Liver (tissue), 9 donors: ENCODE measurements around the gene SLC25A25. TPM values are rescaled to one million over a fixed set of nuclear protein-coding genes. Genes with fewer than 3 reads are reported as not detected.

Experiments
- DNase-seq: peaks from one replicate; pipeline ENCODE4 v3.0.0-alpha.2; 2017; ENCODE audit warnings: low spot score
- H3K27ac ChIP-seq, 2 donors: one replicate each; pipeline ENCODE4 v1.7.0; 2013; ENCODE audit warnings: inconsistent platforms in 2 of 2, low read length in 2 of 2, control low read depth in 1 of 2, low read depth in 1 of 2, mild to moderate bottlenecking in 1 of 2
- H3K27me3 ChIP-seq, 4 donors: one replicate each; pipeline versions ENCODE4 v1.6.1 to v1.7.0; 2013; ENCODE audit warnings: low read length in 3 of 4, inconsistent platforms in 1 of 4, mild to moderate bottlenecking in 1 of 4, moderate library complexity in 1 of 4; ENCODE audit not compliant: control insufficient read depth in 4 of 4, insufficient read depth in 4 of 4
- H3K36me3 ChIP-seq, 4 donors: one replicate each; pipeline versions ENCODE4 v1.6.1 to v1.7.0; 2013; ENCODE audit warnings: low read length in 3 of 4, mild to moderate bottlenecking in 3 of 4, low read depth in 1 of 4, moderate library complexity in 1 of 4; ENCODE audit not compliant: control insufficient read depth in 4 of 4, insufficient read depth in 3 of 4
- H3K4me1 ChIP-seq, 4 donors: one replicate each; pipeline versions ENCODE4 v1.6.1 to v1.7.0; 2013; ENCODE audit warnings: low read length in 3 of 4, mild to moderate bottlenecking in 3 of 4, moderate library complexity in 1 of 4; ENCODE audit not compliant: control insufficient read depth in 4 of 4, insufficient read depth in 4 of 4
- H3K4me3 ChIP-seq, 3 donors: one replicate each; pipeline versions ENCODE4 v1.6.1 to v1.7.0; 2013; ENCODE audit warnings: low read length in 3 of 3, control low read depth in 1 of 3, low read depth in 1 of 3, mild to moderate bottlenecking in 1 of 3
- H3K9ac ChIP-seq, 2 donors: one replicate each; pipeline ENCODE4 v1.7.0; 2013; ENCODE audit warnings: low read length in 2 of 2, mild to moderate bottlenecking in 2 of 2, moderate library complexity in 2 of 2, control low read depth in 1 of 2, low read depth in 1 of 2
- H3K9me3 ChIP-seq, 4 donors: one replicate each; pipeline versions ENCODE4 v1.6.1 to v1.7.0; 2013; ENCODE audit warnings: low read length in 3 of 4; ENCODE audit not compliant: control insufficient read depth in 4 of 4
- ATF3 ChIP-seq: IDR thresholded peaks from 2 replicates; pipeline ENCODE4 v1.6.1; 2016; ENCODE audit warnings: antibody characterized with exemption
- CTCF ChIP-seq: fragments of 150-350 bp; IDR thresholded peaks from 2 replicates; pipeline ENCODE4 v1.5.1; 2017; ENCODE audit warnings: improper control_type of control experiment, low read depth, low read length; ENCODE audit not compliant: missing input control
- EGR1 ChIP-seq, 2 donors: IDR thresholded peaks; 2 replicates each; pipeline ENCODE4 v1.6.1; 2016 to 2018; ENCODE audit warnings: antibody characterized with exemption in 2 of 2, low read depth in 2 of 2
- FOXA1 ChIP-seq: IDR thresholded peaks from 2 replicates; pipeline ENCODE4 v1.6.1; 2016; ENCODE audit warnings: antibody characterized with exemption
- FOXA2 ChIP-seq: IDR thresholded peaks from 2 replicates; pipeline ENCODE4 v1.6.1; 2016; ENCODE audit warnings: antibody characterized with exemption
- GABPA ChIP-seq, 2 donors: IDR thresholded peaks in 1 of 2; conservative IDR thresholded peaks in 1 of 2; 2 replicates each; pipeline ENCODE4 v1.6.1; 2016; ENCODE audit warnings: antibody characterized with exemption in 2 of 2, mild to moderate bottlenecking in 1 of 2, moderate library complexity in 1 of 2
- HNF4A ChIP-seq, 2 donors: conservative IDR thresholded peaks; 2 replicates each; pipeline ENCODE4 v1.6.1; 2016; ENCODE audit warnings: antibody characterized with exemption in 2 of 2, mild to moderate bottlenecking in 2 of 2
- HNF4G ChIP-seq: IDR thresholded peaks from 2 replicates; pipeline ENCODE4 v1.6.1; 2016; ENCODE audit warnings: antibody characterized with exemption
- JUND ChIP-seq, 2 donors: IDR thresholded peaks; 2 replicates each; pipeline ENCODE4 v1.6.1; 2016; ENCODE audit warnings: antibody characterized with exemption in 2 of 2
- MAX ChIP-seq: IDR thresholded peaks from 2 replicates; pipeline ENCODE4 v1.6.1; 2016; ENCODE audit warnings: antibody characterized with exemption
- NR2F2 ChIP-seq: IDR thresholded peaks from 2 replicates; pipeline ENCODE4 v1.6.1; 2016; ENCODE audit warnings: antibody characterized with exemption
- RAD21 ChIP-seq, 2 donors: IDR thresholded peaks; 2 replicates each; pipeline ENCODE4 v1.6.1; 2016; ENCODE audit warnings: antibody characterized with exemption in 2 of 2, mild to moderate bottlenecking in 2 of 2
- REST ChIP-seq: IDR thresholded peaks from 2 replicates; pipeline ENCODE4 v1.6.1; 2016; ENCODE audit warnings: antibody characterized with exemption, mild to moderate bottlenecking
- RXRA ChIP-seq, 2 donors: IDR thresholded peaks; 2 replicates each; pipeline ENCODE4 v1.6.1; 2017 to 2018; ENCODE audit warnings: antibody characterized with exemption in 2 of 2, mild to moderate bottlenecking in 1 of 2
- SP1 ChIP-seq: IDR thresholded peaks from 2 replicates; pipeline ENCODE4 v1.6.1; 2018; ENCODE audit warnings: antibody characterized with exemption, mild to moderate bottlenecking
- TAF1 ChIP-seq: conservative IDR thresholded peaks from 2 replicates; pipeline ENCODE4 v1.6.1; 2016; ENCODE audit warnings: antibody characterized with exemption, mild to moderate bottlenecking
- YY1 ChIP-seq: IDR thresholded peaks from 2 replicates; pipeline ENCODE4 v1.6.1; 2016; ENCODE audit warnings: antibody characterized with exemption, mild to moderate bottlenecking
- ZBTB33 ChIP-seq: IDR thresholded peaks from 2 replicates; pipeline ENCODE4 v1.6.1; 2016; ENCODE audit warnings: antibody characterized with exemption
- WGBS: extraction: QIAGEN DNeasy Blood & Tissue Kit; methylation state at CpG from one replicate; pipeline ENCODE4 v1.1.7; 2013; 5-methylcytosine and 5-hydroxymethylcytosine counted together
- polyA plus RNA-seq, 2 donors: library from polyadenylated mRNA; stranded (reverse) in 1 of 2; unstranded in 1 of 2; fragments of 200-250 nt in 1 of 2; fragments of >200 nt in 1 of 2; fragmentation: Nextera tagmentation in 1 of 2; extraction: Ambion mirVana in 1 of 2; gene quantifications; one replicate each; pipeline versions ENCODE4 v1.2.1 to v1.2.3, GENCODE V29; 2013 to 2015
- total RNA-seq, 2 donors: library from RNA; depleted of rRNA; stranded (reverse); fragments of >200 nt; gene quantifications; one replicate each; pipeline ENCODE4 v1.2.3, GENCODE V29; 2014
- donor health status: healthy.
- donor health status: healthy.
- donor health status: healthy.
- donor health status: healthy.
- donor health status: healthy.

Gene SLC25A25
- total and polyA plus RNA-seq, 4 donors, result 21.7 to 74.6 (median 39.3) TPM

GRCh38 chr9:128106181-128106939 is 38.3 kb downstream of the SLC25A25 start:
- H3K4me3 ChIP-seq, result no peak overlapping the region
- peaks cover 17 to 33% (median 30%) of the 10 kb centered on the region in 4 donors for H3K36me3 ChIP-seq
- peak overlapping the region in 1 of 2 donors; percentile 51 for H3K27ac ChIP-seq
- no peaks in the 10 kb centered on the region for H3K27me3 ChIP-seq
- TF ChIP-seq HNF4G, result no peak
- TF ChIP-seq REST, result peak; percentile 38
- peaks cover 13 to 65% (median 39%) of the 10 kb centered on the region in 4 donors for H3K4me1 ChIP-seq
- 88% methylated on average over 23 of the region's 23 CpGs for WGBS
- no peaks in the 10 kb centered on the region for H3K9me3 ChIP-seq
- no peak for DNase-seq
- no peak overlapping the region for H3K9ac ChIP-seq

- H3K9ac ChIP-seq, result no peak overlapping the region
- TF ChIP-seq REST (no peak), TAF1 (no peak), CTCF (no peak), SP1 (no peak), MAX (no peak), RXRA (IDR thresholded peaks at IDR 0.05) (no peak), NR2F2 (no peak), FOXA1 (no peak), HNF4G (no peak), EGR1 (IDR thresholded peaks at IDR 0.05; ENCODE audit: low read depth in 2 of 2) (no peak), RAD21 (IDR thresholded peaks at IDR 0.05) (no peak), FOXA2 (no peak), HNF4A (conservative IDR thresholded peaks at IDR 0.05) (no peak), ZBTB33 (no peak), GABPA (IDR thresholded peaks at IDR 0.05 in 1 of 2, conservative IDR thresholded peaks at IDR 0.05 in 1 of 2) (no peak), ATF3 (no peak), JUND (IDR thresholded peaks at IDR 0.05) (no peak), YY1 (no peak)
- H3K27ac ChIP-seq, result peak overlapping the region in 1 of 2 donors; percentile 16
- DNase-seq, result no peak
- 88% methylated on average over 23 of the region's 23 CpGs for WGBS
- peaks cover 17 to 31% (median 29%) of the 10 kb centered on the region in 4 donors for H3K36me3 ChIP-seq
- H3K4me1 ChIP-seq, result peaks cover 12 to 59% (median 35%) of the 10 kb centered on the region in 4 donors
- no peaks in the 10 kb centered on the region for H3K9me3 ChIP-seq
- no peak overlapping the region for H3K4me3 ChIP-seq
- no peaks in the 10 kb centered on the region for H3K27me3 ChIP-seq
Observed at GRCh38 chr9:128106940-128107467, 39.0 kb downstream of the SLC25A25 start.
